Spleen (tissue), 11 donors: ENCODE results near the gene MIPEP. TPM values are rescaled to one million over a fixed set of nuclear protein-coding genes. Genes with fewer than 3 reads are reported as not detected.

Experiments used
- DNase-seq: peaks from one replicate; pipeline ENCODE4 v3.0.0-alpha.2; 2020
- H3K27ac ChIP-seq, 8 donors: fragments of 200-600 bp; sonication (generic) in 7 of 8; 1 replicate in 4 of 8; 2 replicates in 4 of 8; pipeline versions ENCODE4 v1.5.0 to v1.8.0; 2016 to 2021; ENCODE audit warnings: inconsistent platforms in 4 of 8, mild to moderate bottlenecking in 4 of 8, moderate library complexity in 1 of 8
- H3K27me3 ChIP-seq, 7 donors: fragments of 200-600 bp; sonication (generic) in 6 of 7; replicated peaks in 1 of 7; 1 replicate in 4 of 7; 2 replicates in 3 of 7; pipeline versions ENCODE4 v1.5.0 to v1.8.0; 2016 to 2021; ENCODE audit warnings: inconsistent platforms in 3 of 7, mild to moderate bottlenecking in 1 of 7
- H3K36me3 ChIP-seq, 6 donors: fragments of 200-600 bp; sonication (generic) in 5 of 6; 1 replicate in 4 of 6; 2 replicates in 2 of 6; pipeline versions ENCODE4 v1.5.0 to v1.8.0; 2016 to 2021; ENCODE audit warnings: inconsistent platforms in 2 of 6
- H3K4me1 ChIP-seq, 6 donors: fragments of 200-600 bp; sonication (generic) in 5 of 6; 1 replicate in 3 of 6; 2 replicates in 3 of 6; pipeline versions ENCODE4 v1.5.0 to v1.8.0; 2016 to 2021; ENCODE audit warnings: inconsistent platforms in 3 of 6
- H3K4me3 ChIP-seq, 8 donors: fragments of 200-600 bp; sonication (generic) in 7 of 8; 1 replicate in 4 of 8; 2 replicates in 4 of 8; pipeline versions ENCODE4 v1.5.0 to v1.8.0; 2016 to 2021; ENCODE audit warnings: inconsistent platforms in 4 of 8, mild to moderate bottlenecking in 4 of 8, moderate library complexity in 2 of 8
- H3K9me3 ChIP-seq, 8 donors: fragments of 200-600 bp; sonication (generic) in 7 of 8; 1 replicate in 4 of 8; 2 replicates in 4 of 8; pipeline versions ENCODE4 v1.5.0 to v1.8.0; 2016 to 2021; ENCODE audit warnings: inconsistent platforms in 4 of 8
- CTCF ChIP-seq, 11 experiments: fragments of 200-600 bp in 7 of 11; fragments of 450-650 bp in 4 of 11; sonication (generic) in 4 of 11; IDR thresholded peaks in 8 of 11; conservative IDR thresholded peaks in 3 of 11; 1 replicate in 7 of 11; 2 replicates in 4 of 11; pipeline versions ENCODE4 v1.4.0 to v1.8.0; 2016 to 2021; ENCODE audit warnings: antibody characterized with exemption in 11 of 11, inconsistent platforms in 4 of 11, mild to moderate bottlenecking in 1 of 11
- POLR2A ChIP-seq, 3 donors: fragments of 450-650 bp; IDR thresholded peaks; one replicate each; pipeline ENCODE4 v1.5.1; 2017; ENCODE audit warnings: antibody characterized with exemption in 3 of 3, mild to moderate bottlenecking in 1 of 3
- POLR2AphosphoS5 ChIP-seq, 3 donors: sonication (generic); formaldehyde crosslinking; IDR thresholded peaks; one replicate each; pipeline ENCODE4 v1.5.1; 2017; ENCODE audit warnings: antibody characterized with exemption in 3 of 3
- WGBS, 5 donors: extraction: QIAGEN DNeasy Blood & Tissue Kit in 3 of 5; methylation state at CpG; one replicate each; pipeline versions ENCODE4 v1.1.5 to v1.1.7; 2013 to 2018; 5-methylcytosine and 5-hydroxymethylcytosine counted together
- intact Hi-C: fragments of 100-400 bp; cut with DNase I; formaldehyde crosslinking; loops from one replicate; pipeline ENCODE4 v1.15.0; 2023; ENCODE audit warnings: low total_unique reads
- polyA plus RNA-seq, 3 donors: library from polyadenylated mRNA; stranded (reverse); fragments of 200-250 nt; gene quantifications; one replicate each; pipeline ENCODE4 v1.2.1, GENCODE V29; 2013
- total RNA-seq, 7 donors: library from RNA; depleted of rRNA in 3 of 7; stranded (reverse); fragments of >200 nt in 3 of 7; fragmentation: NEBNext Ultra II Directional in 4 of 7; extraction: Animal tissue kit (Norgen Biotek cat#: 25700) in 4 of 7; gene quantifications; one replicate each; pipeline versions ENCODE4 v1.1.0 to v1.2.1, GENCODE V29; 2016 to 2021
- donor health status: healthy with polysubstance abuse.
- donor health status: DM: no; HTN: no; CAD: no; lungs with moderate emphysema.
- donor health status: DM: no; HTN: no; CAD: no.
- donor health status: Bipolar disorder and iron deficiency.
- donor health status: healthy.
- donor health status: DM: no; HTN: no; CAD: no.
- donor health status: DM: yes; HTN: yes; CAD: no.

The MIPEP gene
- total and polyA plus RNA-seq, 10 donors, result 7.2 to 16.3 (median 10.8) TPM

GRCh38 chr13:23715762-23716235, 173.4 kb downstream of the MIPEP start:
- WGBS, 5 donors, result 85 to 93% (median 88%) methylated on average over 7 to 11 of the region's 11 CpGs
- Histone ChIP-seq H3K4me3 (no peak overlapping the region), H3K4me1 (no peaks in the 10 kb centered on the region), H3K27me3 (no peaks in the 10 kb centered on the region), H3K36me3 (no peaks in the 10 kb centered on the region), H3K27ac (no peak overlapping the region), H3K9me3 (peaks cover 0 to 8% (median 0%) of the 10 kb centered on the region in 8 donors)
- TF ChIP-seq CTCF (IDR thresholded peaks at IDR 0.05 in 8 of 11, conservative IDR thresholded peaks at IDR 0.05 in 3 of 11), result no peak
- TF ChIP-seq POLR2A (IDR thresholded peaks at IDR 0.05), result no peak
- TF ChIP-seq POLR2AphosphoS5 (IDR thresholded peaks at IDR 0.05), result no peak
- no peak for DNase-seq
- intact Hi-C loops, result no loop called here

DNA sequence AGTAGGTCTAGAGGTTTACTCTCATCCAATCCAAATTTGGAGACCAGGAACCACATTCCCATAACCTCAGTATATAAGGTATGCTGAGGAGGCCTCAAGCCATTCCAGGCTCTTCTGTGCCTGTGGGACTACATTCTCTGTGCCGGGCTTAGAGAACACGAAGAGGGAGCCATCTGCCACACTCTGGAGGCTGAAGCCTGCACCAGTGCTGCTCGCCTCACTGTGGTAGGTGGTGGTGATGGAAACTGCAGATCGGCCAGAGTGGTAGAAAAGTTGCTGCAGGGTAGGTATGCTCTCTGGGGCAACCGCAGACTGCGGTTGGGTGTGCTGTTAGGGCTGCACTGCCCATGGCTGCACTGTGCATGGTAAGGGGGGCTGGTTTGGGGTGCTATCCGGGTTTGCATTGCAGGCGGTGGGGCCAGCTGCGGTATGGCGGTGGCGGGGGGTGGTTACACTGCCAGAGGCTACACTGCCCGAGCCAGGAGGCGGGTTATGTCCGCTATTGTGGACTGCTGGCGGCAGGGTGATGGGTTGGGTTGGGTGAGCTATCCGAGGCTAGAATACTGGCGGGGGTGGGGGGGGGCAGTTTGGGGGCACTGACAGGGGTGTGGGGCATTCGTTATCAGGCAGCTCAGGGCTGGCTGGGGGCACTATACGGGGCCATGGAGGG, 174.0 kb downstream of the MIPEP start:
- DNase-seq, result no peak
- TF ChIP-seq POLR2AphosphoS5 (IDR thresholded peaks at IDR 0.05), result no peak
- Histone ChIP-seq H3K9me3 (peaks cover 0 to 8% (median 0%) of the 10 kb centered on the region in 8 donors), H3K4me1 (no peaks in the 10 kb centered on the region), H3K36me3 (no peaks in the 10 kb centered on the region), H3K27ac (no peak overlapping the region), H3K4me3 (no peak overlapping the region), H3K27me3 (no peaks in the 10 kb centered on the region)
- intact Hi-C loops, result no loop called here
- 85 to 99% (median 92%) methylated on average over 11 to 19 of the region's 19 CpGs for WGBS, 5 donors

DNA sequence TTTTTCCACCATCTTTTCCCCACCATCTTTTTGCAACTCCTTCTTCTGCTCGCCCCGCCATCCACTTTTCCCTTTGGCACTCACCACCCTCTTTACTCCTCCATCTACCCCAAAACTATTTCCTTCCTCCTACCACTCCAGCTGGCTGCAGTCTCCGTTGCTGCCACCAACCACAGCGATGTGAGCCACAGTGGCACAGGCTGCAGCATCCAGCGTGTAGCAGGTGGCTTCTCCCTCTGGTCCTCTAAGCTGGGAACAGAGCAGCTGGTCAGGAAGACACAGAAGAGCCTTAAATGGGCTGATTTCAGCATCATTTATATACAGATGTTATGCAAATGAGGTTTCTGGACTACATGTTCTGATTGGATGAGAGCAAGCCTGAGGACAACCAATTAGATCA, 174.5 kb downstream of the MIPEP start:
- Histone ChIP-seq H3K4me3 (no peak overlapping the region), H3K9me3 (peaks cover 0 to 8% (median 0%) of the 10 kb centered on the region in 8 donors), H3K36me3 (no peaks in the 10 kb centered on the region), H3K4me1 (no peaks in the 10 kb centered on the region), H3K27me3 (no peaks in the 10 kb centered on the region), H3K27ac (no peak overlapping the region)
- TF ChIP-seq CTCF (IDR thresholded peaks at IDR 0.05 in 8 of 11, conservative IDR thresholded peaks at IDR 0.05 in 3 of 11) (no peak), POLR2AphosphoS5 (IDR thresholded peaks at IDR 0.05) (no peak), POLR2A (IDR thresholded peaks at IDR 0.05) (no peak)
- 50 to 75% (median 61%) methylated on average over 5 of the region's 5 CpGs for WGBS, 5 donors
- no peak for DNase-seq
- intact Hi-C loops, result no loop called here

DNA sequence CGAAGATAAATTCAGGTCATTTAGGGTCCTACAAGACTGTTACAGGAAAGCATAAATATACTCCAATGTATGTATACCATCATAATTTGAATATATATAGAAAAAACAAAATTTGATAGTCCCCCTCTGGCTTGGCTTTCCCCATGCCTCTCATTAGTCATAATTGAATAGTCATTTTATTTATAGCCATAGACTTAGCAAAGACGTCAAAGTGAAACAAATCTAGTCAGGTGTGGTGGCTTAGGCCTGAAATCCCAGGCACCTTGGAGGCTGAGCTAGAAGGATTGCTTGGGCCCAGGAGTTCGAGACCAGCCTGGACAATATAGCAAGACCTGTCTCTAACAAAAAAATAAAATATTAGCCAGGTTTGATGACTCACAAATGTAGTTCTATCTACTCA, 177.8 kb downstream of the MIPEP start:
- H3K4me1 ChIP-seq, result no peaks in the 10 kb centered on the region
- no peak overlapping the region for H3K4me3 ChIP-seq
- peaks cover 0 to 8% (median 0%) of the 10 kb centered on the region in 8 donors for H3K9me3 ChIP-seq
- WGBS, 5 donors, result 70 to 84% (median 75%) methylated on average over 3 of the region's 3 CpGs
- no peak for DNase-seq
- H3K27me3 ChIP-seq, result no peaks in the 10 kb centered on the region
- no peaks in the 10 kb centered on the region for H3K36me3 ChIP-seq
- no peak overlapping the region for H3K27ac ChIP-seq
- intact Hi-C loops, result no loop called here
- TF ChIP-seq POLR2AphosphoS5 (IDR thresholded peaks at IDR 0.05) (no peak), POLR2A (IDR thresholded peaks at IDR 0.05) (no peak), CTCF (IDR thresholded peaks at IDR 0.05 in 8 of 11, conservative IDR thresholded peaks at IDR 0.05 in 3 of 11) (no peak)
